H1 (cell line): ENCODE measurements around the gene C20orf144. TPM values are rescaled to one million over a fixed set of nuclear protein-coding genes. Genes with fewer than 3 reads are reported as not detected.

Experiments
- CTCF ChIA-PET: fragments of 300-600 bp; sonication (Branson Sonifier 250); formaldehyde crosslinking; loops from one replicate; lab custom pipeline; 2021; ENCODE audit not compliant: partially characterized antibody; lab: Charles Lee
- POLR2A ChIA-PET: fragments of 300-600 bp; sonication (Branson Sonifier 250); formaldehyde crosslinking; loops from one replicate; lab custom pipeline; 2021; ENCODE audit warnings: inconsistent platforms; ENCODE audit not compliant: partially characterized antibody; lab: Charles Lee
- DNase-seq, 2 experiments: peaks; one replicate each; pipeline versions ENCODE4 v3.0.0 to v3.0.0-alpha.2; 2010 to 2022; ENCODE audit warnings: low spot score in 2 of 2, low read depth in 1 of 2, mixed read lengths in 1 of 2
- FAIRE-seq: peaks from 2 replicates; lab custom pipeline; 2011; peaks lifted over from hg19 to GRCh38; lab: Jason Lieb, UNC
- H2AFZ ChIP-seq: 2 replicates; pipeline ENCODE4 v1.8.1; 2012; ENCODE audit warnings: low read length, inconsistent platforms
- H2AK5ac ChIP-seq: 2 replicates; pipeline ENCODE4 v1.6.1; 2013; ENCODE audit warnings: low read depth, low read length
- H2BK120ac ChIP-seq: replicated peaks from 2 replicates; pipeline ENCODE3; 2013; ENCODE audit warnings: low read depth, low read length, inconsistent platforms
- H2BK12ac ChIP-seq: 2 replicates; pipeline ENCODE4 v1.6.1; 2013; ENCODE audit warnings: low read depth, low read length
- H2BK15ac ChIP-seq: 2 replicates; pipeline ENCODE4 v1.6.1; 2013; ENCODE audit warnings: low read length
- H2BK20ac ChIP-seq: 2 replicates; pipeline ENCODE4 v1.6.1; 2013; ENCODE audit warnings: low read length
- H2BK5ac ChIP-seq: 2 replicates; pipeline ENCODE4 v1.6.1; 2013; ENCODE audit warnings: low read depth, low read length
- H3K14ac ChIP-seq: 2 replicates; pipeline ENCODE4 v1.6.1; 2013; ENCODE audit warnings: inconsistent platforms; ENCODE audit not compliant: insufficient read length
- H3K18ac ChIP-seq: 2 replicates; pipeline ENCODE4 v1.6.1; 2013; ENCODE audit warnings: low read length; ENCODE audit errors: extremely low read depth
- H3K23ac ChIP-seq: 2 replicates; pipeline ENCODE4 v1.6.1; 2013; ENCODE audit warnings: inconsistent platforms; ENCODE audit not compliant: insufficient read length
- H3K23me2 ChIP-seq: 2 replicates; pipeline ENCODE4 v1.6.1; 2013; ENCODE audit warnings: low read depth, low read length
- H3K27ac ChIP-seq: 2 replicates; pipeline ENCODE4 v1.6.1; 2011; ENCODE audit warnings: low read depth, low read length, inconsistent platforms
- H3K27me3 ChIP-seq, 4 experiments: replicated peaks in 1 of 4; 1 replicate in 1 of 4; 2 replicates in 3 of 4; pipeline versions ENCODE4 v1.6.1 to v1.8.1; 2011 to 2013; ENCODE audit warnings: low read length in 3 of 4, mild to moderate bottlenecking in 3 of 4, inconsistent platforms in 2 of 4, mixed read lengths in 2 of 4, moderate library complexity in 1 of 4; ENCODE audit not compliant: control insufficient read depth in 3 of 4, insufficient read depth in 3 of 4; ENCODE audit errors: extremely low read depth in 1 of 4
- H3K36me3 ChIP-seq, 4 experiments: 2 replicates each; pipeline versions ENCODE4 v1.6.1 to v1.8.1; 2011 to 2013; ENCODE audit warnings: mild to moderate bottlenecking in 4 of 4, low read length in 3 of 4, moderate library complexity in 2 of 4, control low read depth in 1 of 4, inconsistent platforms in 1 of 4; ENCODE audit not compliant: insufficient read depth in 4 of 4, control insufficient read depth in 2 of 4
- H3K4ac ChIP-seq: replicated peaks from 2 replicates; pipeline ENCODE3; 2013; ENCODE audit warnings: low read length, low read depth, mixed read lengths, inconsistent platforms; ENCODE audit not compliant: insufficient read length
- H3K4me1 ChIP-seq, 4 experiments: replicated peaks in 1 of 4; 1 replicate in 1 of 4; 2 replicates in 3 of 4; pipeline versions ENCODE4 v1.6.1 to v1.8.1; 2011 to 2013; ENCODE audit warnings: low read length in 3 of 4, inconsistent platforms in 2 of 4, mixed read lengths in 1 of 4; ENCODE audit not compliant: insufficient read depth in 4 of 4, control insufficient read depth in 3 of 4
- H3K4me2 ChIP-seq, 2 experiments: 2 replicates each; pipeline versions ENCODE4 v1.6.1 to v1.8.1; 2011 to 2013; ENCODE audit warnings: low read depth in 2 of 2, low read length in 2 of 2, control low read depth in 1 of 2, inconsistent platforms in 1 of 2, mild to moderate bottlenecking in 1 of 2; ENCODE audit not compliant: insufficient read depth in 1 of 2
- H3K4me3 ChIP-seq, 4 experiments: fragments of 200-600, 300-600 bp in 1 of 4; sonication (generic), shearing (Covaris generic), sonication (Bioruptor Twin) in 1 of 4; 2 replicates each; pipeline versions ENCODE4 v1.5.1 to v1.8.1; 2011 to 2016; ENCODE audit warnings: low read length in 4 of 4, low read depth in 3 of 4, control low read depth in 2 of 4, inconsistent platforms in 2 of 4, mild to moderate bottlenecking in 2 of 4, mixed read lengths in 1 of 4, moderate library complexity in 1 of 4; ENCODE audit not compliant: insufficient read depth in 2 of 4; ENCODE audit errors: extremely low read depth in 1 of 4
- H3K56ac ChIP-seq: replicated peaks from 2 replicates; pipeline ENCODE3; 2013; ENCODE audit warnings: low read depth, mild to moderate bottlenecking, mixed read lengths, low read length, inconsistent platforms; ENCODE audit not compliant: insufficient read length
- H3K79me1 ChIP-seq: 2 replicates; pipeline ENCODE4 v1.6.1; 2013; ENCODE audit warnings: low read depth, low read length, control low read depth
- H3K79me2 ChIP-seq, 2 experiments: 2 replicates each; pipeline versions ENCODE4 v1.6.1 to v1.8.1; 2012 to 2013; ENCODE audit warnings: low read length in 2 of 2, mild to moderate bottlenecking in 2 of 2, inconsistent platforms in 1 of 2; ENCODE audit not compliant: insufficient read depth in 2 of 2, control insufficient read depth in 1 of 2
- H3K9ac ChIP-seq, 4 experiments: replicated peaks in 1 of 4; 1 replicate in 1 of 4; 2 replicates in 3 of 4; pipeline versions ENCODE4 v1.6.1 to v1.8.1; 2011 to 2013; ENCODE audit warnings: low read depth in 3 of 4, low read length in 3 of 4, control low read depth in 2 of 4, mild to moderate bottlenecking in 2 of 4, moderate library complexity in 2 of 4, inconsistent platforms in 1 of 4; ENCODE audit errors: extremely low read depth in 1 of 4
- H3K9me3 ChIP-seq, 2 experiments: 2 replicates each; pipeline versions ENCODE4 v1.6.1 to v1.8.1; 2012 to 2013; ENCODE audit warnings: mild to moderate bottlenecking in 2 of 2, moderate library complexity in 2 of 2, control low read depth in 1 of 2, inconsistent platforms in 1 of 2, low read depth in 1 of 2, low read length in 1 of 2, mixed read lengths in 1 of 2; ENCODE audit not compliant: insufficient read depth in 2 of 2
- H4K20me1 ChIP-seq, 2 experiments: replicated peaks in 1 of 2; 2 replicates each; pipeline versions ENCODE3 to v1.8.1; 2011 to 2013; ENCODE audit warnings: inconsistent platforms in 2 of 2, low read length in 2 of 2, mild to moderate bottlenecking in 1 of 2; ENCODE audit not compliant: insufficient read depth in 2 of 2, control insufficient read depth in 1 of 2
- H4K5ac ChIP-seq: 2 replicates; pipeline ENCODE4 v1.6.1; 2013; ENCODE audit warnings: low read length, low read depth, mixed read lengths, inconsistent platforms; ENCODE audit not compliant: insufficient read length
- H4K8ac ChIP-seq: 2 replicates; pipeline ENCODE4 v1.8.0; 2013; ENCODE audit warnings: mild to moderate bottlenecking, moderate library complexity, low read length, inconsistent platforms; ENCODE audit not compliant: insufficient read depth; ENCODE audit errors: extremely low read depth
- H4K91ac ChIP-seq: replicated peaks from 2 replicates; pipeline ENCODE3; 2013; ENCODE audit warnings: low read length, mixed read lengths, inconsistent platforms; ENCODE audit not compliant: insufficient read length
- ASH2L ChIP-seq: fragments of 200-600, 300-600 bp; sonication (generic); IDR thresholded peaks from one replicate; pipeline ENCODE4 v1.7.1; 2017; ENCODE audit warnings: low read length
- HDAC6 ChIP-seq: IDR thresholded peaks from one replicate; pipeline ENCODE4 v1.7.1; 2012; ENCODE audit warnings: low read depth, mild to moderate bottlenecking, inconsistent platforms, low read length, moderate library complexity
- WGBS, 2 experiments: shearing (Covaris generic) in 1 of 2; methylation state at CpG; one replicate each; pipeline versions ENCODE4 v1.1.6 to v1.1.7; 2013 to 2015; ENCODE audit warnings: low lambda C conversion rate in 2 of 2, mixed read lengths in 2 of 2, inconsistent platforms in 1 of 2, low coverage in 1 of 2, missing lambda C conversion rate in 1 of 2; ENCODE audit not compliant: insufficient replicate concordance in 2 of 2, insufficient coverage in 1 of 2, insufficient read length in 1 of 2; ENCODE audit errors: extremely low coverage in 1 of 2, missing lambda C conversion rate in 1 of 2; 5-methylcytosine and 5-hydroxymethylcytosine counted together
- polyA plus RNA-seq, 7 experiments: library from polyadenylated mRNA; depleted of rRNA in 3 of 7; stranded (reverse) in 5 of 7; unstranded in 2 of 7; fragments of >200 nt in 5 of 7; fragments of 200-250 nt in 2 of 7; gene quantifications; 1 replicate in 5 of 7; 2 replicates in 1 of 7; 4 replicates in 1 of 7; pipeline versions ENCODE4 v1.2.1 to v1.2.3, GENCODE V29; 2011 to 2013; ENCODE audit warnings: missing spikeins in 2 of 7, mixed read lengths in 2 of 7
- total RNA-seq: library from RNA; stranded (reverse); fragmentation: NEBNext Ultra II Directional; extraction: Animal tissue kit (Norgen Biotek cat#: 25700); gene quantifications from 2 replicates; pipeline ENCODE4 v1.2.1, GENCODE V29; 2021

C20orf144 gene
- total and polyA plus RNA-seq, 2 of the 8 experiments (the other 6 are each of a cell fraction or from before 2014, with no cell fraction given): 0.21 to 0.24 TPM

DNA sequence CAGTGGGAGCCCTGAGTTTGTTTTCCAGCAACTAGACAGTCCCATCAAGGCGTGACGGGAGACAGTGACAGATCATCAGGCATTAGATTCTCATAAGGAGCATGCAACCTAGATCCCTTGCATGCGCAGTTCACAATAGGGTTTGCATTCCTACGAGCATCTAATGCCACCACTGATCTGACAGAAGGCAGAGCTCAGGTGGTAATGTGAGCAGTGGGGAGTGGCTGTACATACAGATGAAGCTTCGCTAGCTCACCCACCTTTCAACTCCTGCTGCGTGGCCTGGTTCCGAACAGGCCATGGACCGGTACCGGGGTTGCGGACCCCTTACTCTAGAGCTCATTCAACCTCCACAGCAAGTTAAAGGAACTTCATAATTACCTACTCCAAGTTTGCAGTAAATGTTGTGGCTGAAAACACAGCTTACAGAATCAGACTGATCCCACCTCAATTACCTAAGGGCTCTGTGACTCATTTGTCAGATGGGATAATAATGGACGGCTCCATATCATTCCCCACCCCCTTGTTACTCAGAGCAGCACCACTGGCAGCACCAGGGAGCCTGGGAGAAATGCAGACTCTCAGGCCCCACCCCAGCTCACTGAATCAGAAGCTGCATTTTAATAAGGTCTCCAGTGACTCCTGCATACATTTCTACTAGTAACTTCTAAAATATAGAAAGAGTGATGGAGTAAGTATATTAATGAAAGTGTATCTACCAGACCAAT is 42.2 kb downstream of the C20orf144 start:
- H3K4me3 ChIP-seq: no peak overlapping the region
- H2BK12ac ChIP-seq: no peak overlapping the region
- H4K20me1 ChIP-seq: no peaks in the 10 kb centered on the region
- H3K27me3 ChIP-seq: no peaks in the 10 kb centered on the region; a peak in 1 of 7 replicates
- H4K8ac ChIP-seq: no peak overlapping the region
- no peaks in the 10 kb centered on the region for H3K79me2 ChIP-seq
- ChIA-PET POLR2A (interaction anchor here (0.8 to 1.7 kb wide), 3 partner anchors 11 to 23 kb away, joined by 3 read pairs; no protein-coding TSS in a partner anchor), CTCF (no interaction called here)
- H2AFZ ChIP-seq: no peak overlapping the region
- no peaks in the 10 kb centered on the region; a peak in 1 of 8 replicates for H3K36me3 ChIP-seq
- H2BK5ac ChIP-seq: no peak overlapping the region
- H4K5ac ChIP-seq: no peak overlapping the region
- no peak overlapping the region for H3K56ac ChIP-seq
- peaks cover 5 to 22% of the 10 kb centered on the region in 2 experiments; a peak in 2 of 4 replicates for H3K9me3 ChIP-seq
- no peak overlapping the region for H3K4ac ChIP-seq
- H3K4me2 ChIP-seq: no peak overlapping the region
- H3K79me1 ChIP-seq: no peaks in the 10 kb centered on the region
- peaks cover 0 to 4% (median 0%) of the 10 kb centered on the region in 4 experiments; a peak in 1 of 7 replicates for H3K4me1 ChIP-seq
- no peak overlapping the region for H2BK20ac ChIP-seq
- no peak overlapping the region for H2BK15ac ChIP-seq
- no peak overlapping the region for H3K23ac ChIP-seq
- no peak overlapping the region for H2BK120ac ChIP-seq
- H3K23me2 ChIP-seq: no peaks in the 10 kb centered on the region
- WGBS, 2 experiments: 94% methylated on average over 11 of the region's 11 CpGs; no CpG with 5 or more reads in 1 of the 2 experiments
- FAIRE-seq (no peak), DNase-seq (no peak)
- H3K14ac ChIP-seq: no peak overlapping the region
- no peak overlapping the region for H3K27ac ChIP-seq
- no peak overlapping the region for H3K9ac ChIP-seq
- H2AK5ac ChIP-seq: no peak overlapping the region
- no peak overlapping the region for H4K91ac ChIP-seq
- H3K18ac ChIP-seq: no peak overlapping the region
- no peak for TF ChIP-seq ASH2L
- no peak for TF ChIP-seq HDAC6
